GM19043 (cell line): ENCODE measurements around the gene TMEM87B.
"Not testable (repeated sequence)": the region's sequence is repeated elsewhere in the genome, so short reads cannot be mapped to it uniquely, and the experiment has no call there.

ENCODE experiments used
- ATAC-seq: cut with Tn5 transposase; IDR thresholded peaks from one replicate; pipeline ENCODE4 v1.9.1; 2021; ENCODE audit warnings: low read depth; ENCODE audit not compliant: unreplicated experiment

Gene TMEM87B

GRCh38 chr2:112032689-112033465 is 22.2 kb upstream of the TMEM87B start:
- ATAC-seq: no peak

- ATAC-seq: no peak
These were observed 21.5 kb upstream of the TMEM87B start for GRCh38 chr2:112033600-112033999.

- ATAC-seq: no peak
These were observed 20.1 kb upstream of the TMEM87B start for GRCh38 chr2:112034924-112035323.

DNA sequence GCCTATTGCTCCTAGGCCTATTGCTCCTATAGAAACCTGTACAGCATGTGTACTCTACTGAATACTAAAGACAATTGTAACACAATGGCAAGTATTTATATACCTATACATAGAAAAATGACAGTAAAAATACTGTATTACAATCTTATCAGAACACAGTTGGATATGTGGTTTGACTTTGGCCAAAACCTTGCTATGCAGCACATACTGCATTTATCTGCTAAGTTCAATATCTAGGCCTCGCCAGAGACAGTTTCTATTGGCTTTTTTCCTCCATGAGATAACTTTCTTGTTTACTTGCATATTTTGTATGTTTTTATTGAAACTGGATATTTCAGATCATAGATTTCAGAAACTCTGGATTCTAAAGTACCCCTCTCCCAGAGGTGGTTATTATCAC is 19.3 kb upstream of the TMEM87B start:
- ATAC-seq: no peak

DNA sequence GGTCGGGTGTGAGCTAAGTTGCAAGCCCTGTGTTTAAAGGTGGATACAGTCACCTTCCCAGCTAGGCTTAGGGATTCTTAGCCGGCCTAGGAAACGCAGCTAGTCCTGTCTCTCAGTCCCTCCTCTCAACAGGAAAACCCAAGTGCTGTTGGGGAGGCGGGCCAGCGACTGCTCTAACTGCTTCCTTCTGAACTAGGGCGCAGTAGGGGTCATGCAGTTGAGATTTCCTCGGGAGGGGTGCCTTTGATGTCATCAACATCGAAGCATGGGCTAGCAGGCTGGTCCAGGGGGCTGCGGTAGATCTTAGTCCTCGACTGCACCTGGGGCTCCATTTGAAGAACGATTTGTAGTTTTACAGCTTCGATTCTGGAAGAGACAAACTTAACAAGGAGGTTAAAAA is 15.5 kb upstream of the TMEM87B start:
- not testable (repeated sequence) for ATAC-seq

- not testable (repeated sequence) for ATAC-seq
These were observed 15.0 kb upstream of the TMEM87B start for GRCh38 chr2:112040066-112040465.

DNA sequence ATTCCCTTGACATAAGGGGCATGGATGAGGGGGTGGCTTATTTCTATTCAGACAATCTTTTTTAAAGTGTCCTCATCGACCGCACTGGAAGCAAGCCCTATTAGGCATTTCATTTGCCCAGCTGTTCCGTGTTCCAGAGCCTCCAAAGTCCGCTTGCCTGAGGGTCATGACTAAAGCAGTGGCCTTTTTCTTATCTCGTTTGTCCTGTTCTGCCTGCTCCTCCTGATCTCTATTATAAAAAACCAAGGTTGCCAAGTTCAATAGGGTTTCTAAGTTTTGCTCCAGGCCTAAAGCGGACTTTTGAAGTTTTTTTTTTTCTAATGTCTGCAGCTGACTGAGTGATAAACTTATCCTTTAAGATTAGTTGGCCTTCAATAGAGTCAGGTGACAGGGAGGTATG is 13.6 kb upstream of the TMEM87B start:
- not testable (repeated sequence) for ATAC-seq

DNA sequence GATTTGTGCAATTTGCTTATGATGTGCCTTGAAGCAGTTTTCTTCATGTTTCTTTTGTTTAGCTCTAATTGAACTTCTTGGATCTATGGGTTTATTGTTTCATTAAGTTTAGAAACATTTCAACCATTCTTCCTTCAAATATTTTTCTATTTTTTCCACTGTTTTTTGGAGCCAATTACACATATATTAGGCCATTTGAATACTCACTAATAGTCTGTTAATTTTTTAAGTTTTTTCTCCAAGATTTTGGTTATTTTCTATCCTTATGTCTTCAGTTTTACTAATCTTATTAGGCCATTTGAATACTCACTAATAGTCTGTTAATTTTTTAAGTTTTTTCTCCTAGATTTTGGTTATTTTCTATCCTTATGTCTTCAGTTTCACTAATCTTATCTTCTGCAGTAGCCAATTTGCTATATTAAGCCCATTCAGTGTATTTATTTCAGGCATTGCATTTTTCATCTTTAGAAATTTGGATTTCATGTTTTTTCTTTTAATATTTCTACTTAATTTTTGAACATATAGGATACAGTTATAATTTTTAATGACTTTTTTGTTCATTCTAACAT is 9.5 kb upstream of the TMEM87B start:
- ATAC-seq: no peak

DNA sequence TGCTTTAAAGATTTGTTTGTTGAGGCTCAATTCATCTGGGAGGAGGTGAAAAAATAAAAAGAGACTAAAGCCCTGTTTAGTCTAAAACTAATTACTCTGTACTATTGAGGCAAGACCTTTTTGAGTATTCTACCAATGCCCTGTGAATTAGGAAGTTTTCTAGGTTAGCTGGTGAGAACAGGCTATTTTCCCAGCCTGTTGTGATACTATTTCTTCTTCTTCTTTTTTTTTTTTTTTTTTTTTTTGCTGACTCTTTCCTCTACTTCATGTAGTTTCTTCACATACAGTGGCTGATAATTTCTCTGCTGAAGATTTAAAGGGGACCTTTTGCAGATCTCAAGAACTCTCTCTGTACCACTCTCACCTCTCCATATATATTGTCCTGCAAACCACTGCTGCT is 8.8 kb upstream of the TMEM87B start:
- no peak for ATAC-seq

DNA sequence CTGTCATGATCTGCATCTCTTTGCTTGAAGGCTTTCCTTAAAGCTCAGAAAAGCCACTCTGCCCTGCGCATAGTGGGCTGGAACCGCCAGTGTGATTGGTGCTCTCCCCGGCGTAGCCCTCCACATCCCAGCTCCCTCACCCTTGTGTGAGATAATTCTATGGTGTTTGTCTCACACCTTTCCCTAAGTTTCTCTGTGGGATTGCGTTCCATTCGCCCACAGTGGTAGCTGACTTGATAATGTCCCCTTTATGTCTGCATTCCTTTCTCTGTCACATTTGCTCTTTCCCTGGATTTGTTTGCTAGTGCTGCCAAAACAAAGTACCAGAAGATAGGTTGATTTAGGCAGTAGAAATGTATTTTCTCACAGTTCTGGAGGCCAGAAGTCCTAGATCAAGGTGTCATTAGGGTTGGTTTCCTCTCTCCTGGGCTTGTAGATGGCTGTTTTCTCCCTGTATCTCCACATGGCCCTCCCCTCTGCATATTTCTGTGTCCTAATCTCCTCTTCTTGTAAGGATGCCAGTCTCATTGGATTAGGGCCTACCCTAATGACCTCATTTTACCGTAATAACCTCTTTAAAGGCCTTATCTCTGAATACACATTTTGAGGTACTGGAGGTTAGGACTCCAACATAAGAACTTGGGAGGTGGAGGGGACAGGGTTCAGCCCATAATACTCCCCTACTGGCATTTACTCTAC is 7.4 kb upstream of the TMEM87B start:
- ATAC-seq: no peak

GRCh38 chr2:112048236-112048592 is 6.9 kb upstream of the TMEM87B start:
- no peak for ATAC-seq

DNA sequence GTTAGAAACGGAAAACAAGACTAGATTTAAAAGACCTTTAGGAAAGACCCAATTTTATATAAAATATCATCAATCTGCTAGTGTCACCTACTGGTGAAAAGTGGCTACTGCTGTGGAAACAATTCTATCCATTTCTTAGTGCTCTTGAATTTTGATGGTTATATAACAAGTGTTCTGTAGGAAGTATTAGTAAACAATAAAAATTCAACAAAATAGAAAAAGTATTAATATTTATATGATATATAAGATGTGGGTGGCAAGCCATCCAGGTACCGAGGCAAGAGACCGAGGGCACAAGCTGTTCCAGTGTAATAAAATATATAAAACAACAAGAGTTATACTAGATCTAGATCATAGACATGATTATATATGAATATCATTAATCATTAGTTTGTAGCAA is 6.2 kb upstream of the TMEM87B start:
- ATAC-seq: peak; percentile 66

DNA sequence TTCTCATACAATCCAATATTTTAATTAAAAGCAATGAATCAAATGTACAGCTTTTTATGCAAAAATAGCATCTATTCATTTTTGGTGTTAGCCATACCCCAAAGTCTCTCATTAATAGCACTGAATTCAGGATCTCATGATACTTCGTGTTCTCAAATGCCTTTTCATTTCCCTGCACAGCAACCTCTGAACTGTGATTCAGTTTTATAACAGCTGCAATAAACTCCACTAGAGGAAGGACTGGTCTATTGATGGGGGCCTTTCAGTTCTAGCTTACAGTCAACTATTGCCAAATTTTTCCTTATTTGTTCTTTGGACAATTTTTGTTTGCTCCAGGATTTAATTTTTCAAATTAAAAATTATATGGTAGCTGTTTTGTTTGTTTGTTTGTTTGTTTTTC is 4.8 kb upstream of the TMEM87B start:
- no peak for ATAC-seq

DNA sequence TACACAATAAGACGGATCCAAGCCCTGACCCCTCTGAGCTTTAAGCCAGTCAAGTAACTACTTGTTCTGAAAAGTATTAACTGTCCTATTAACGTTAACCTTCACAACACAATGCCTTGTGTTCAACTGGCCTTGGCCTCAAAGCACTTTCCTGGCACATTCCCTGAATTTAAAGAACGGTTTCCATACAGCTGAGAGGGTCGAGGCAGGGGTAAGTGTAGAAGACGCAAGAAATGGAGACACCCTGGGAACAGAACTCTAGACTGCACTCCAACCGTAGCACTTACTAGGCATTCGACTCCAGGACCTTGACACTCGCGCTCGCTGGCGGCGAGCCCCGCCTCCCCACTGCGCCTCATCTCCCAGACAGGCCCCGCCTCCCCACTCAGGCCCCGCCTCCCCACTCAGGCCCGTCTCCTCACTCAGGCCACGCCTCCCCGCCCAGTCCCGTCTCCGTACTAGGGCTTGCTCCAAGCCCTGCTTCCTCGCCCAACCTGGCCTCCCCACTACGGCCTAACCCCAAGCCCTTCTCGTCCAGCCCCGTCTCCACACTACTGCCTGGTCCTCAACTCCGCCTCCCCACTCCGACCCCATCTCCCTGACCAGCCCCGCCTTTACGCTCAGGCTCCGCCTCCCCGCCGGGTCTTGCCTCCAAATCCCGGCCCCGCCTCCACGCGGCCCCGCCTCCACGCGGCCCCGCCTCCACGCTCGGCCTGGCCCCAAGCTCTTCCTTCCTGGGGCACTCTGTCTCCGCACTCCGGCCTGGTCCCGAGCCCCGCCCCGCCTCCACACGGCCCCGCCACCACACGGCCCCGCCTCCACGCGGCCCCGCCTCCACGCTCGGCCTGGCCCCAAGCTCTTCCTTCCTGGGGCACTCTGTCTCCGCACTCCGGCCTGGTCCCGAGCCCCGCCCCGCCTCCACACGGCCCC is 887 bp upstream of the TMEM87B start:
- peak; percentile 43 for ATAC-seq

DNA sequence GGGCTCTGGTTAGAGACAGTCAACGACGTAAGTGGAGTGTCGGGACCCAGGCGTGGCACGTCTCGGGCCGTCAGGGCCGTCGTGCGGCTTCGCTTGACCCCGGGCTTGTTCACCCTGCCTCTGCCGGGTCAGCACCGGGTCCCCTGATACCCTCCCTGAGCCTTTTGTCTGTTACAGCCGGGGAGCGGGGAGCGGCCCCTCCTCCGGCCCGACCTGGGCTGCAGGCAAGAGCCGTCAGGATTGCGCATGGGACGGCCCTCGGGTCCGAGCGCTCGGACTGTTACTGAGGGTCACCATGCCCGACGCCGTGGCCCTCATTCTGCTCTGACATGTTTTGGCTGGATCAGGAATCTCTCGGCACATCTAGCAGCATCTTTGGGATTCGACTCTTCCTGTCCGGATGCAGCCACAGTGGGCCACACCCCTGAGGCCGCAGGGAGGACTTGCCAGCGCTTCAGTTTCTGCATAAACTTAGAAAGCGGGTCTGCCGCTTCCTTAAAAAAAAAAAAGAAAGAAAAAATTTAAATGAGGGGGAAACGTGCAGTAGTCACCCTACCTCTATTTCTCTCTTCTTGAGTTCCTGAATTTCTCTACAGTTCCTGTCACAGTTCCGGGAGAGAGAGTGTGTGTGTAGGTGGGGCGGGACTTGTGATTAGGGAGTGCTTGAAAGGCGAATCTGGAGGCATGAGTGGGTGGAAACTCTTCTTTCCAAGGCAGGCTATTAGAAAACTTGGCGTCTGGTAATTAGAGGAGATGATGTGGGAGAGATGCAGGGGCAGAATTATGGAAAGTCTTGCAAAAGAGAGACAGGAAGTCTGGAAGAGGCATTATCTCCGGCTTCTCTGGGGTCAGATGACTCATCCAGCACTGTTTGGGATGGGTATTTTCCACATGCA is 909 bp downstream of the TMEM87B start:
- ATAC-seq: no peak

GRCh38 chr2:112056626-112056987 is 1.5 kb downstream of the TMEM87B start:
- ATAC-seq: no peak

DNA sequence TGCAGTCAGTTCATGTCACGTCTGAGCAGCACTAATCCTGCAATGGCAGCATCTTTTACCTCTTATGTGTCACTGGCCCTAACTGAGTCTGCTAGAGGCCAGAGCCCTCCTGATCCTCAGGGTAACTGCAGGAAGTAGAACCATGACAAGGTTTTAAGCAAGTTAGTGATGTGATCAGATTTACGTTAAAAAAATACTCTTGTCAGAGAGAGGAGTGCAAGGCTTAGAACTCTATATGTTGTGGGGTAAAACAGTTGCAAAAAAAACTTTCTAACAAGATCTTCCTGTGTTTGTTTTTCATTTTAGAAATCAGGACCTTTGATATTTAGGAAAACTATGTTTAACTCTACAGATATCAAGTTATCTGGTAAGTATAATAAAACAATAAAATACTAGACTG is 4.6 kb downstream of the TMEM87B start:
- no peak for ATAC-seq

- ATAC-seq: no peak
These were observed 6.2 kb downstream of the TMEM87B start for GRCh38 chr2:112061299-112061698.

- ATAC-seq: no peak
These were observed 6.8 kb downstream of the TMEM87B start for GRCh38 chr2:112061840-112062239.

DNA sequence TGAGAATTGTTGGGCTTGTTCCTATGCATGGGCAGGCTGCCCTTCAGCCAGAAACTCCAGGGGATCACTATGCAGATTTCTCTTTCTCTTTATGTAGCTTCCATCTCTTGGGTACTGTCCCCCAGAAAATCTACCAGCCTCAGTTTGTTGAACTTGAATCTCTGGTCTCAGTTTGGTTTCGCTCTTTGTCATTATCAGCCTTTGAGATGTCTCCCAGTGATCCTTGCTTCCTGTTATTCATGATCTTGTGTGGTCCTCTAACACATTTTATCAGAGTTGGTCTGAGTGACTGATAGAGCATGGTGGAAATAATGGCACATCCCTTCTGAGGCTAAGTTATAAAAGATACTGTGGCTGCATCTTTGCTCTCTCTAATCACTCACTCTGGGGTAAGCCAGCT is 7.8 kb downstream of the TMEM87B start:
- no peak for ATAC-seq
